OCI-LY3 (cell line): Measurements from ENCODE around the gene BTF3.

ENCODE experiments used
- EZH2phosphoT487 ChIP-seq: fragments of 200-600 bp; shearing (Covaris generic); IDR thresholded peaks from 2 replicates; pipeline ENCODE4 v1.6.1; 2018; ENCODE audit warnings: antibody characterized with exemption, mixed run types, low read depth
- TF ChIP-seq, protein P1 (sequence below): fragments of 200-600, 300-600 bp; sonication (generic); IDR thresholded peaks from 2 replicates; pipeline ENCODE4 v1.5.1; 2014; ENCODE audit warnings: antibody characterized with exemption, low read length, low read depth

DNA sequence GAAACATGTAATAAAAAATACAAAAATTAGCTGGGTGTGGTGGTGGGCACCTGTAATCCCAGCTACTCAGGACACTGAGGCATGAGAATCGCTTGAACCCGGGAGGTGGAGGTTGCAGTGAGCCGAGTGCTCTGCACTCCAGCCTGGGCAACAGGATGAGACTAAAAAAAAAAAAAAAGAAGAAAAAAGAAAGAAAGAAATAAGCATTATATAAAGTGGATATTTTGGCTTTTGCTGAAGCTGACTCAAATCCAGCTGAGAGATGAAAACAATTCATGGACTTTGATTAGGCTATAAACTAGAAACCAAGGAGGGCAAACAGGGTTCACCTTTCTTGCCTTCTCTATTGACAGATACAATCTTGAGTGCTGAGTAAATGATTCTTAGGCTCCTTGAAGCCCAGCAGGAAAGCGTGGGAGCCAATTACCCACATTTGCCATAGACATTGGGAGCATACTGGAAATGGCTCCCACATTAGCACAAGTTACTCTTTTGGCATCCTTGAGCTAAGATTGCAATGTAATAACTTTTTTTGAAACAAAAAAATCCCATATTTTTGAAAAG, 2.4 kb upstream of the BTF3 start:
- TF ChIP-seq, protein P1, sequence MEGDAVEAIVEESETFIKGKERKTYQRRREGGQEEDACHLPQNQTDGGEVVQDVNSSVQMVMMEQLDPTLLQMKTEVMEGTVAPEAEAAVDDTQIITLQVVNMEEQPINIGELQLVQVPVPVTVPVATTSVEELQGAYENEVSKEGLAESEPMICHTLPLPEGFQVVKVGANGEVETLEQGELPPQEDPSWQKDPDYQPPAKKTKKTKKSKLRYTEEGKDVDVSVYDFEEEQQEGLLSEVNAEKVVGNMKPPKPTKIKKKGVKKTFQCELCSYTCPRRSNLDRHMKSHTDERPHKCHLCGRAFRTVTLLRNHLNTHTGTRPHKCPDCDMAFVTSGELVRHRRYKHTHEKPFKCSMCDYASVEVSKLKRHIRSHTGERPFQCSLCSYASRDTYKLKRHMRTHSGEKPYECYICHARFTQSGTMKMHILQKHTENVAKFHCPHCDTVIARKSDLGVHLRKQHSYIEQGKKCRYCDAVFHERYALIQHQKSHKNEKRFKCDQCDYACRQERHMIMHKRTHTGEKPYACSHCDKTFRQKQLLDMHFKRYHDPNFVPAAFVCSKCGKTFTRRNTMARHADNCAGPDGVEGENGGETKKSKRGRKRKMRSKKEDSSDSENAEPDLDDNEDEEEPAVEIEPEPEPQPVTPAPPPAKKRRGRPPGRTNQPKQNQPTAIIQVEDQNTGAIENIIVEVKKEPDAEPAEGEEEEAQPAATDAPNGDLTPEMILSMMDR: no peak
- no peak for TF ChIP-seq EZH2phosphoT487
